GM21360 (cell line): ENCODE results near the gene SLC16A13.
"Not testable (repeated sequence)": the region's sequence is repeated elsewhere in the genome, so short reads cannot be mapped to it uniquely, and the experiment has no call there.

Experiments
- ATAC-seq: cut with Tn5 transposase; IDR thresholded peaks from one replicate; pipeline ENCODE4 v1.9.1; 2021; ENCODE audit warnings: mild to moderate bottlenecking, moderate library complexity; ENCODE audit not compliant: unreplicated experiment

Gene SLC16A13

DNA sequence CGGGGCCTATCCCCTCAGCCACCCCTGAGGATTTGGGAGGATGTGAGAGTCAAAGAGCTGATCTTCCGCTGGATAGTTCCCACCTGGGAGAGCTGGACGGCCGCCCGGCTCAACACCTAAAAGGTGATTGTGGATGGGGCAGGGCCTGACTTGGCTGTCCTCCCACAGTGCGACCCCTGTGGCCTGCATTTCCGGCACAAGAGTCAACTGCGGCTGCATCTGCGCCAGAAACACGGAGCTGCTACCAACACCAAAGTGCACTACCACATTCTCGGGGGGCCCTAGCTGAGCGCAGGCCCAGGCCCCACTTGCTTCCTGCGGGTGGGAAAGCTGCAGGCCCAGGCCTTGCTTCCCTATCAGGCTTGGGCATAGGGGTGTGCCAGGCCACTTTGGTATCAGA is 8.5 kb upstream of the SLC16A13 start:
- no peak for ATAC-seq

DNA sequence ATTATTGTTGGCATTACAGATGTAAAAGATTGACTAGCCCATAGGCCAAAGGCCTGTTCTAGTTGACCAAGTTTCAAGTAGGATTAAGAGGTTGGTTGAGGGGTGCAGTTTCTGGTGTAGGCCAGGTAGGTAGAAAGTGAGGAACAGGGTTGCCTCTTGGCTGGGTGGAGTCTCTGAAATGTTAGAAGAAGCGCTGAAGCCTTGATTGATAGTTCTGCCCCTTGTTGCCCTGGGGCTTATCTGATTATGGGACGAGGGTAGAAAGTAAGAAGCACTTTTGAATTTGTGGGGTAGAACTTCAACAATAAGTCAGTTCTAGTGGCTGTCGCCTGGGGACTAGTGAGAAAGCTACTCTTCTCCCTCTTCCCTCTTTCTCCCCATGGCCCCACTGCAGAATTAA is 6.7 kb upstream of the SLC16A13 start:
- no peak for ATAC-seq

DNA sequence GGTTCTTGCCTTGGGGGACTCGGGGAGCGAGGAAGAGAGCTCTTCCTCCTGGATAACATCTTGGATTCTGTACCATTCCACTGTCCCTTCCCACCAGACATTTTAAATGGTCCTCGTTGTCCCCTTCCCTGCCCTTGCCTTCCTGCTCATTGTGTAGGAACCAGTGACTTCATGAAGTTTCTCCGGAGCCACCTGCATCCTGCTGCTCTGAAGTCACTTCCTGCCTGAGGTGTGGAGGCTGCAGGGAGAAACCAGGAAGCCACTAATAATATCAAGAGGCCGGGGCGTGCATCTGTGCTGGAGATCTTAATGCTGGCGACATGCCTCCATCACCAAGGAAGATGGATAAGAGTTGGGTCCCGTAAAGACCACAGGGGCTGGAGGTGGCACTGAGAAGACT is 6.2 kb upstream of the SLC16A13 start:
- no peak for ATAC-seq

DNA sequence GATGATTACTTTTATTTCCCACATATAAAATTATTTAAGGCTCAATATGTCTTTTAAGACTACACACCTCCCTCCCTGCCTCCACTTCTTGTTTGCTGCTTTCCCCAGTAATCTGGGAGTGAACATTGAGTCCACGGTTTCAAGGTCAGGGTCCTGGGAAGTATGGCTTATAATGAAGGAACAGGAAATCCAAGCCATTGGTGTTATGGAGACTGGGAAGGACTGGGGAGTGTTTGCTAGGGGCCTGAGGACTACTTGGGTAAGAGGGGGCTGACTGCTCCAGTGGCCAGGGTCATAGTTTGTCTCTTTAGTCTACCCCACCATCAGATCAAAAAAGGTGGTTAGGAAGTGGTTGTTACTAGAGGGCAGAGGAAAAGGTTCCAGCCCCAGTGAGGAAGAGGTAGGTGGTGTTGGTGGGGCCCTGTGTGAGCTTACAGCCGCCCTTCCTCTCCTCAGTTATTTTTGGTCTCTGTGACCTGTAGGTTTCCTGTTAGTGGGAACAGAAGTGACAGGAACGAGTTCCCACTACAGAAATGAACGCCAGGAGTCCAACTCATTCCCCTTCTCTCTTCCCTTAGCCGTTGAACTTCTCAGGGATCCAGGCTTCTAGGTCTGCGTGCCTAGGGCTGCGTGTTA is 742 bp upstream of the SLC16A13 start:
- ATAC-seq: no peak

DNA sequence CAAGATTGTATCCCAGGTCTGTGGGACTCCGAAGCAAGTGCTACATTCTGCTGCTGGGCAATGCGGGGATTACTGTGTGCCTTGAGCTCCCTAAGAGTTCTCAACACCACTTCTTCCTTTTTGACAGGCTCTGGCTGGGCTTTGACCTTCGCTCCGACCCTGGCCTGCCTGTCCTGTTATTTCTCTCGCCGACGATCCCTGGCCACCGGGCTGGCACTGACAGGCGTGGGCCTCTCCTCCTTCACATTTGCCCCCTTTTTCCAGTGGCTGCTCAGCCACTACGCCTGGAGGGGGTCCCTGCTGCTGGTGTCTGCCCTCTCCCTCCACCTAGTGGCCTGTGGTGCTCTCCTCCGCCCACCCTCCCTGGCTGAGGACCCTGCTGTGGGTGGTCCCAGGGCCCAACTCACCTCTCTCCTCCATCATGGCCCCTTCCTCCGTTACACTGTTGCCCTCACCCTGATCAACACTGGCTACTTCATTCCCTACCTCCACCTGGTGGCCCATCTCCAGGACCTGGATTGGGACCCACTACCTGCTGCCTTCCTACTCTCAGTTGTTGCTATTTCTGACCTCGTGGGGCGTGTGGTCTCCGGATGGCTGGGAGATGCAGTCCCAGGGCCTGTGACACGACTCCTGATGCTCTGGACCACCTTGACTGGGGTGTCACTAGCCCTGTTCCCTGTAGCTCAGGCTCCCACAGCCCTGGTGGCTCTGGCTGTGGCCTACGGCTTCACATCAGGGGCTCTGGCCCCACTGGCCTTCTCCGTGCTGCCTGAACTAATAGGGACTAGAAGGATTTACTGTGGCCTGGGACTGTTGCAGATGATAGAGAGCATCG is 2.4 kb downstream of the SLC16A13 start:
- no peak for ATAC-seq

DNA sequence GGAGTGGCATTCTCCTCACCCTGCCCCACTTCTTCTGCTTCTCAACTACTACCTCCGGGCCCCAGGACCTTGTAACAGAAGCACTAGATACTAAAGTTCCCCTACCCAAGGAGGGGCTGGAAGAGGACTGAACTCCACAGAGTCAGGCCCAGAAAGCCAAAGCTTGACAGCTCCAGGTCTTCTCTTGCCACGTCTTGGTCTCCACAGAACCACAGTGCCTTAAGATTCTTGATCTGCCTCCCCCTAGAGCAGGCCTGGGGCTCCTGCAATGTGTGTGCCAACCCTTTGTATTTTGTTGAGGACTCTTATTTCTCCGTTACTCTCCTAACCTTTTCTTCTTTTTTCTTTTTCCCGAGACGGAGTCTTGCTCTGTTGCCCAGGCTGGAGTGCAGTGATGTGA is 4.0 kb downstream of the SLC16A13 start:
- no peak for ATAC-seq

DNA sequence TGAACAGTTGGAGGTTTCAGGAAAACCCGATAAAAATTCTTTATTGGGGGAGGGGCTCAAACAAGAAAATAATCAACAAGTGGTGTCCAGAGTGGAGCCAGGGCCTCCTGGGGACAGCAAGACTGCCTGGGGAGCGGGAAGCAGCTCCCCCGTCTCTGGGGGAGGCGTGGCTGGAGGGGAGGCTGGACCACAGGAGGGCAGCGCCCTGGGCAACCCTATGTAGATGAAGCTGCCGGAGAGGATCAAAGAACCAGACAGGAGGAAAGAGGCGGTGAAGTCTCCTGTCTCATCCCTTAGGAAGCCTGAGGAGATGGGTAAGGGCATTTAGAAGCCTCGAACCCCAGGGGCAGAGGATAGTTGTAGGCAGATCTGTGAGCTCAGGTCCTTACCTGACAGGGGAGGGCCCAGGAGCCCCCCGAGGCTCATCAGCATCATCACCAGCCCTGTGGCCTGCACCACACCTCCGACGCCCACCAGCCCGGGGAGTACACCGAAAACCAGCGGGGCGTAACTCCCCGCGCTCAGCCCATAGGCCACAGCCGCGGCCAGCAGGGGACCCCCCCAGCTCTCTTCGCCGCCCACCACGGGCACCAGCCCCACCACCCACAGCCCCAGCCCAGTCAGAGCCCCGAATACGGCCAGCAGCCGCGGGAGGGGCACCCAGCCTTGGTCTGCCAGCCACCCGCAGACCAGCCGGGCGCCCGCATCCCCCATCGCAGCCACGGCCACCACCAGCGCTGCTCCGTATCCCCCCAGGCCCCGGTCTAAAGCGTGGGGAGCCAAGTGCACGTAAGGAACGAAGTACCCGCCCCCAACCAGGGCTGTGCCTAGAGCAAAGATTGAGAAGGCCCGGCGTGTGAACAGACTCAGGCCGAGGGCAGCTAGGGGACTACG is 6.0 kb downstream of the SLC16A13 start:
- no peak for ATAC-seq

DNA sequence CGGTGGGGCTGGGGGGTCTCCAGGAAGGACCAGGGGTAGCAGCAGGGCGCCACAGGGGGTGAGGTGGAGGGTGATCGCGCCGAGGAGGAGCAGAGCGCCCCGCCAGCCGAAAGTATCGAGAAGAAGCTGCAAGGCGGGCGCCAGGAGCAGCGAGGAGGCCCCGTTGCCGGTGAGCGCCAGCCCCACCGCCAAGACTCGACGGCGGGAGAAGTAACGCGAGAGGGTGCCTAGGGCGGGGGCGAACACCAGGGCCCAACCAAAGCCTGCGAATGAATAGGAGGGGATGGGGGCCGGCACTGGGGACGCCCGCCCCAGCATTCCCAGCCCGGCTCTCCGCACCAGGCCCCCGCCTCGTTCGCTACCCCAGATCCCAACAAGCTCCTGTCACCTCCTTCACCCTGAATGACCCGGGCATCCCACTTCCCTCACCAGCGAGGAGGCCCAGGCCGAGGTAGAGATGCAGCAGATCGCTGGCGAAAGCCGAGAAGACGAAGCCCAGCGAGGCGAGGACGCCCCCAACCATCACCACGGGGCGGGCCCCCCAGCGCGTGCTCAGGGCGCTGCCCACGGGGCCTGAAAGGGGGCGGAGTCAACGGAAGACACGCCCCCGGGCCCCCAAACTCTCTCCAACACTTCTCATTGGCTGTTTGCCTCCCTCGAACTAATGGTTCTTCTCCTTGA is 6.8 kb downstream of the SLC16A13 start:
- ATAC-seq: no peak

DNA sequence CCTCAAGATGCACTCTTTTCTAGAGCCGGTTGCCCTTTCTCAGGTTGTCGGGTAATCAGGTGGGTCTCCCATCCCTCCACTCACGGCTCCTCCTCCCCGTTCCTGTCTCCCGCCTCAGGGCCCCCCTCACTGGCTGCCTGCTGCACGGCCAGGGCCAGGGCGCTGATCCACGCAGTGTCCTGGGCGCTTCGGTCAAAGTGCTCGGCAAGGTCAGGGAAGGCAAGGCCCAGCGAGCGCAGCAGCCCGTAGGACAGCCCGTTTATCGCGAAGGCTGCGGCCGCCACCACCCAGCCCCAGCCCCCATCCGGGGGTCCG is 7.3 kb downstream of the SLC16A13 start:
- no peak for ATAC-seq

DNA sequence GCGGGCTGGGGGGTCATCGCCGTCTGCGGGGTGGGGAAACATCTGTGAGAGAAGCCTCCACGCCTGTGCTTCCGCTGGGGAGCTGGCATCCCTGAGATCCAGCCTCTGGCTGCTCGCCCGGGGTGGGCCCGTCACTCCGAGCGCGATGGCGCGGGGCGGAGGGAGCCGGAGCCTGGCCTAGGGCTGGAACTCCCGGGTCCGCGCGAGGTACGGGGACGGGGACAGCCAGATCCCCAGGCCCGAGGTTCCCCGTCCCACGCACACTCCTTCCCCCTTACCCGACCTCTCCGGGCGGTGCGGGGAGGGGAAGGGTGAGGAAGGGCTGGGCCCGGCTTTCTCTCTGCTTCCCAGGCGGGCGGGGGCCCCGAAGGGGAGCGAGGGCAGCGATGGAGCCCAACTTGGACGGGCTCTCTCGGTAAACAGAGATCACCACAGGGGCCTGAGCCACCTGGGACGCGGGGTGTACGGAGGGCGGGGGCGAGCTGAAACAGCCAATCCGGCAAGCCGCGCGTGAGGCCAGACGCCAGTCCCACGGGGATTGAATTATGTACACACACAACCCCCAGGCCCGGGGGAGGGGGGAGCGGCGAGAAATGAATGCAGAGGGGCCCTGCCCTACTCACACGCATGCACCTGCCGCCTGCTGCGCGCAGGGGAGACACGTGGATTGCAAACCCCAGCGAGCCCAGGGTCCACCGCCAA is 7.8 kb downstream of the SLC16A13 start, which contains the start of gene SLC16A11:
Gene SLC16A11 (minus strand): TSS at position 596 of the 702 bp plus-strand sequence. CDS start 579 bp downstream, at position 17.
- no peak for ATAC-seq

DNA sequence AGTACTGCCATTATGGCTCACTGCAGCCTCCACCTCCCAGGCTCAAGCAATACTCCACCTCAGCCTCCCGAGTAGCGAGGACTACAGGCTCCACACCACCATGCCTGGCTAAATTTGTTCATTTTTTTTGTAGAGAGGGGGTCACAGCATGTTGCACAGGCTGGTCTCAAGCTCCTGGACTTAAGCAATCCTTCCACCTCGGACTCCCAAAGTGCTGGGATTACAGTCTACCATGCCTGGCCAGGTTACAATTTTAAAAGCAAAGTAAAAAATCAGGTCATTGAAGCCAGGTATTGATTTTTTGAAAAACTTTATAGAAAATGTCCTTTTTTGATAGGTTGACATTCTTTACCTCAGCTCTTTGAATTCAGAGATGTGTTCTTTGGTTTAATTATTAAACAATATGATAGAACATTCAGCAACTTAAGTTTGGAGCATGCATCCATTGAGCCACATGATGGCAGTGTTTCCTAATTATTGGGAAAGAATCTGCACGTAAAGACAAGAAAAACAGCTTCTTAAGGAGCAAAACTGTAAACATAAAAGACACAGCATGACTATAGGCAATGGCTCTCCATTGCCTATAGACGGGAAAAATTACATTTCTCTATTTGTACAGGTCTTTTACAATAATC is 9.8 kb downstream of the SLC16A13 start:
- ATAC-seq: no peak

DNA sequence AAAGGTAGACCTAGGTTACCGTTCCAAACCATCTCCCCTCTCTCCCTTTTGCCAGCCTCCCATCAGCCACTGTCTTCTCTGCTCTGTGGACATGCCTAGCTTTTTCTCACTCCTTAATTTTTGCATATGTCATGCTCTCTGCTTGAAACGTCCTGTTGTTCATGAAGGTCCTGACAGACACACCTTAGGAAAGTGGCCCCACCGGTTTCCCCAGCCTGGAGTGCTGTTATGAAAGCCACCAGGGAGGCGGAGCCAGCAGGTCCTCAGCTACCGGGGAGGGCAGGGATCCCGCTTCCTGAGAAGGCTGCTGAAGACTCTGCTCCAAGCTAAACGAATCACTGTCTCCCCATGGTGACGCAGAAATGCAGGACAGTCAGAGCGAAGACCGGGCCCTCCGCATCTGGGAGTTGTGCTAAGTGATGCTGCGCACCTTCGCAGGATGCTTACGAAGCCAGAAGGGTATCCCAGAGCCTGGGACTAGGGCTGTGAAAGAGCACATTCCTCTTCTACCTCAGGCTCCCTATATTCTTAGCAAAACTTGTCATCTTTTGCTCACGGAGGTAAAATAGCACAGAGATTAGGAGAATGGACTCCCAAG is 10.4 kb downstream of the SLC16A13 start:
- ATAC-seq: no peak

DNA sequence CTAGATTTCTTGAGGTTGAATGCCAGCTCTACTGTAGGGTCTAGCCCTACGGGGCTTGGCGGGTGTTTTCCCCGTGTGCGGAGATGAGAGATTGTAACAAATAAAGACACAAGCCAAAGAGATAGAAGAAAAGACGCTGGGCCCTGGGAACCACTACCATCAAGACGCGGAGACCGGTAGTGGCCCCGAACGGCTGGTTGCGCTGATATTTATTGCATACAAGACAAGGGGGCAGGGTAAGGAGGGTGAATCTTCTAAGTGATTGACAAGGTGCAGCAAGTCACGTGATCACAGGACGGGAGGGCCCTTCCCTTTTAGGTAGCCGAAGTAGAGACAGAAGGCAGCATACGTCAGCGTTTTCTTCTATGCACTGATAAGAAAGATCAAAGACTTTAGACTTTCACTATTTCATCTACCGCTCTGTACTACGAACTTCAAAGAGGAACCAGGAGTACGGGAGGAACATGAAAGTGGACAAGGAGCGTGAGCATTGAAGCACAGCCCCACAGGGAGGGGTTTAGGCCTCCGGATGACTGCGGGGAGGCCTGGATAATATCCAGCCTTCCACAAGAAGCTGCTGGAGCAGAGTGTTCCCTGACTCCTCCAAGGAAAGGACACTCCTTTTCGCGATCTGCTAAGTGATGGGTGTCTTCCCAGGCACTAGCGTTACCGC is 11.0 kb downstream of the SLC16A13 start:
- ATAC-seq: not testable (repeated sequence)

DNA sequence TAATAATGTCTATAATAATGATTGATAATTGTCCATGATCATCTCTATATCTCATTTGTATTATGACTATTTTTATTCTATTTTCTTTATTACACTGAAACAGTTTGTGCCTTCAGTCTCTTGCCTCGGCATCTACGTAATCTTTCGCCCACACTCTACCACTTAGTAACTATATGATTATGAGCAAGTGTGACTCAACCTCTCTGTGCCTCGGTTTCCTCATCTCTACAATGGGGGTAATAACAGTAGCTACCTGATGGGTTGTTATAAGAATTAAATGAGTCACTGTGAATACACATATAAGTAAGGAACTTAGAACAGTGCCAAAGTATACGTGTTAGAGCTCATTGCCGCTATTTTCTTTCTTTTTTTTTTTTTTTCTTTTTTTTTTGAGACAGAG is 11.8 kb downstream of the SLC16A13 start:
- ATAC-seq: no peak

DNA sequence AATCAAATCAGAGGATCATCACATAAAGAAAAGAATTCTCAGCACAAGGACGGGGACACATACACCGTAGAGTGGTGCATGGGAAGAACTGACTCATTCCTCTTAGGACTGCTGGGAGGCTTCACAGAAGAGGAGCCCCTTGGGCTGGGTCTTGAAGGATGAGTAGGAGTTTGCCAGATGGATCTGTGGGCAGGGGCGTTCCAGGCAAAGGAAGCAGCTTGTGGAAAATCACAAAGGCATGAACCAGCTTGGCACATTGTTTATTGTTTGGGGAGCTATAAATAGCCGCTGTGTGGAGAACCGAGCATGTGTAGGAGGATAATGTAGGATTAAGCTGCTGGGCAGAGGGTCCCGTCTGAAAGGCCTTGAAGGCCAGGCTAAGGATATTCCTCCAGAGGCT is 13.2 kb downstream of the SLC16A13 start:
- ATAC-seq: no peak

DNA sequence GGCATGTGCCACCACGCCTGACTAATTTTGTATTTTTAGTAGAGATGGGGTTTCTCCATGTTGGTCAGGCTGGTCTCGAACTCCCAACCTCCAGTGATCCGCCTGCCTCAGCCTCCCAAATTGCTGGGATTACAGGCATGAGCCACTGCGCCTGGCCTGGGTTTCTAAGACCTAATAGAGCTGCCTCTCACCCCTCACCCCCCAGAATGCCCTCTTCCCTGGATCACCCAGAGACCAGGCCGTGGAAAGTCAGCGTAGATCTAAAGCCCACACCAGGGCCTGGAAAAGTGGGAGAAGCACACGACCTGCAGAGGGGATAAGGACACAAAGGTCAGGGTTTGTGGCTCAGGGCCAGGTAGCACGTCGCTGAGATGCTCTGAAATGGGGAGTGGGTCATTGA is 14.8 kb downstream of the SLC16A13 start:
- not testable (repeated sequence) for ATAC-seq

DNA sequence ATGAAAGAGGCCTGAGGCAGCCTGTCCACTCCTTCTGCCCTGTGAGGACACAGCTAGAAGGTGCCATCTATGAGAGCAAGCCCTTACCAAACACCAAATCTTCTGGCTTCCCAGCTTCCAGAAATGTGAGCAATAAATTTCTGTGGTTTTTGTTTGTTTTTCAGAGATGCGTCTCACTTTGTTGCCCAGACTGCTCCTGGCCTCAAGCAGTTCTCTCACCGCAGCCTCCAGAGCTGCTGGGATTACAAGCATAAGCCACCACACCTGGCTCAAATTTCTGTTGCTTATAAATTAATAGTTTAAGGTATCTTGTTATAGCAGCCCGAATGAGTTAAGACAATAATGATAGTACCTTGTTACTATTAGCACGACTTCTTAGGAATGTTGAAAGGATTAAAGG is 20.6 kb downstream of the SLC16A13 start:
- no peak for ATAC-seq

DNA sequence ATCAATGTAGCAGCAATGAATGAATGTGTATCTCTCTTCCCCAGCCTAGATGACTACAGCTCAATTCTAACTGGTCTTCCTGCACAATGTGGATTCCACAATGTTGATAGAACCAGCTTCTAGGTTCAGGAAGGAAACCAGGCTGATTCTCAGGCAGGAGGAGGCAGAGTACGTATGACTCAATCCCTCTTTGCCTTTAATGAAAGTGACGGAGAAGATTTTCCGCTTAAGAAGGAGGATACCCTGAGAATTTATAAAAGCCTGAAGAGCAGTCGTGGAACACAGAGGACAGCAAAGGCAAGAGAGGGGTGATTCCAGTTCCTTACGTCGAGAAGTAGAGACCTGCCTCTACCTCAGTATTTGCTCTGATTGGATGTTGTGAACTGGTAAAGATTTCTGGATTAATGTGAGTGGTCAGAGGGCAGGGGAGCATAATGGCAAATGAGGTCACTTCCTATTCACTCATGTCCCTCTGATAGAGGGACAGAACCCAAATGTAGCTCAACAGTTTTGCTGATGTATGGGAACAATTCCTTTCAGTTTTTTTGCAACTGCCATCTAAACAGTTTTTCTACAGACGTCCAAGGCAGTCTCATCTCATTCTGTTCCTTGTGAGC is 23.1 kb downstream of the SLC16A13 start:
- no peak for ATAC-seq
